Thyroid gland (tissue), 4 donors: ENCODE data around the gene ZDHHC8.

Source experiments
- POLR2A ChIP-seq, 2 donors: fragments of 450-650 bp; IDR thresholded peaks; one replicate each; pipeline ENCODE4 v1.6.1; 2017; ENCODE audit warnings: antibody characterized with exemption in 2 of 2, mild to moderate bottlenecking in 2 of 2, moderate library complexity in 1 of 2
- TF ChIP-seq, protein P1 (sequence below), 6 experiments: fragments of 200-600 bp in 3 of 6; fragments of 450-650 bp in 3 of 6; sonication (generic) in 3 of 6; IDR thresholded peaks; one replicate each; pipeline ENCODE4 v1.5.1; 2016 to 2019; ENCODE audit warnings: antibody characterized with exemption in 6 of 6, mild to moderate bottlenecking in 2 of 6, inconsistent platforms in 1 of 6, moderate library complexity in 1 of 6

DNA sequence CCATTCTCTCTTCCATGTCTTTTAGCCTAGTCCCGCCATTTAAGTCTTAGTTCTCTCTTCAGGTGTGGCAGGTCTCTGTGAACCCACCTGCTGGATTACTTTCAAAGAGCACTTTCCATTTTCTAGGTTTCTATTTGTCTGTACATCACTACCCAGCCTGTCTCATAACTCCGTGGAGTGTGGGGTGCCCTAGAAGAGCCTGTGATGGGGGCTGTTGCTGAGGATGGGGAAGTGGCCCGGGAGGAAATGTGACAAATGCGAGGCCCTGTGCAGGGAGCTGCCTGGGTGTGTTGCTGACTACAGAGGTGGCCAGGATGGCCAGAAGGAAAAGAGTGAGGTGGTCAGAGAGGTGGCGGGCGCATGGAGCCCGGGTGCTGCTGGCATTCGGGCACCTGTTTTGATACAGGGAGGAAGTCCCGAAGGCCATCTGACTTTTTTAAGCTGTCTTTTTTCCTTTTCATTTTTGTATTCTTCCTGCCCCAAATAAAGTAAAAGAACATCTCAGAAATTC is 40.8 kb upstream of the ZDHHC8 start:
- TF ChIP-seq, protein P1, sequence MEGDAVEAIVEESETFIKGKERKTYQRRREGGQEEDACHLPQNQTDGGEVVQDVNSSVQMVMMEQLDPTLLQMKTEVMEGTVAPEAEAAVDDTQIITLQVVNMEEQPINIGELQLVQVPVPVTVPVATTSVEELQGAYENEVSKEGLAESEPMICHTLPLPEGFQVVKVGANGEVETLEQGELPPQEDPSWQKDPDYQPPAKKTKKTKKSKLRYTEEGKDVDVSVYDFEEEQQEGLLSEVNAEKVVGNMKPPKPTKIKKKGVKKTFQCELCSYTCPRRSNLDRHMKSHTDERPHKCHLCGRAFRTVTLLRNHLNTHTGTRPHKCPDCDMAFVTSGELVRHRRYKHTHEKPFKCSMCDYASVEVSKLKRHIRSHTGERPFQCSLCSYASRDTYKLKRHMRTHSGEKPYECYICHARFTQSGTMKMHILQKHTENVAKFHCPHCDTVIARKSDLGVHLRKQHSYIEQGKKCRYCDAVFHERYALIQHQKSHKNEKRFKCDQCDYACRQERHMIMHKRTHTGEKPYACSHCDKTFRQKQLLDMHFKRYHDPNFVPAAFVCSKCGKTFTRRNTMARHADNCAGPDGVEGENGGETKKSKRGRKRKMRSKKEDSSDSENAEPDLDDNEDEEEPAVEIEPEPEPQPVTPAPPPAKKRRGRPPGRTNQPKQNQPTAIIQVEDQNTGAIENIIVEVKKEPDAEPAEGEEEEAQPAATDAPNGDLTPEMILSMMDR (IDR thresholded peaks at IDR 0.05) = no peak
- no peak for TF ChIP-seq POLR2A (IDR thresholded peaks at IDR 0.05)
